Chondrocyte (in vitro differentiated cells): ENCODE results near the gene NFASC. TPM values are rescaled to one million over a fixed set of nuclear protein-coding genes. Genes with fewer than 3 reads are reported as not detected.

ENCODE experiments used
- DNase-seq: peaks from one replicate; pipeline ENCODE4 v3.0.0; 2021; ENCODE audit warnings: mixed read lengths, low spot score
- H3K27ac Mint-ChIP-seq: one replicate; pipeline ENCODE4 v1.8.0; 2021; ENCODE audit warnings: mild to moderate bottlenecking, moderate library complexity, mixed read lengths; ENCODE audit not compliant: unreplicated experiment
- H3K27me3 Mint-ChIP-seq: 2 replicates; pipeline ENCODE4 v1.8.0; 2021; ENCODE audit warnings: low read depth, mixed read lengths
- H3K36me3 Mint-ChIP-seq: 2 replicates; pipeline ENCODE4 v1.8.0; 2021; ENCODE audit warnings: low read depth, mixed read lengths
- H3K4me1 Mint-ChIP-seq: 2 replicates; pipeline ENCODE4 v1.8.0; 2021; ENCODE audit warnings: low read depth, mild to moderate bottlenecking, mixed read lengths
- H3K4me3 Mint-ChIP-seq: one replicate; pipeline ENCODE4 v1.8.0; 2021; ENCODE audit warnings: mild to moderate bottlenecking, moderate library complexity, mixed read lengths; ENCODE audit not compliant: unreplicated experiment
- H3K9me3 Mint-ChIP-seq: 2 replicates; pipeline ENCODE4 v1.8.0; 2021; ENCODE audit warnings: low read depth, mixed read lengths
- total RNA-seq: library from RNA; stranded (reverse); gene quantifications from 3 replicates; pipeline ENCODE4 v1.2.1, GENCODE V29; 2021
- TF ChIP-seq, protein P1 (sequence below): fragments of 200-600 bp; sonication (generic); IDR thresholded peaks from 2 replicates; pipeline ENCODE4 v1.5.0; 2021; ENCODE audit warnings: antibody characterized with exemption, mild to moderate bottlenecking, moderate library complexity

Gene NFASC
- total RNA-seq, 1 donor from 2014 or later = 0.20 TPM

DNA sequence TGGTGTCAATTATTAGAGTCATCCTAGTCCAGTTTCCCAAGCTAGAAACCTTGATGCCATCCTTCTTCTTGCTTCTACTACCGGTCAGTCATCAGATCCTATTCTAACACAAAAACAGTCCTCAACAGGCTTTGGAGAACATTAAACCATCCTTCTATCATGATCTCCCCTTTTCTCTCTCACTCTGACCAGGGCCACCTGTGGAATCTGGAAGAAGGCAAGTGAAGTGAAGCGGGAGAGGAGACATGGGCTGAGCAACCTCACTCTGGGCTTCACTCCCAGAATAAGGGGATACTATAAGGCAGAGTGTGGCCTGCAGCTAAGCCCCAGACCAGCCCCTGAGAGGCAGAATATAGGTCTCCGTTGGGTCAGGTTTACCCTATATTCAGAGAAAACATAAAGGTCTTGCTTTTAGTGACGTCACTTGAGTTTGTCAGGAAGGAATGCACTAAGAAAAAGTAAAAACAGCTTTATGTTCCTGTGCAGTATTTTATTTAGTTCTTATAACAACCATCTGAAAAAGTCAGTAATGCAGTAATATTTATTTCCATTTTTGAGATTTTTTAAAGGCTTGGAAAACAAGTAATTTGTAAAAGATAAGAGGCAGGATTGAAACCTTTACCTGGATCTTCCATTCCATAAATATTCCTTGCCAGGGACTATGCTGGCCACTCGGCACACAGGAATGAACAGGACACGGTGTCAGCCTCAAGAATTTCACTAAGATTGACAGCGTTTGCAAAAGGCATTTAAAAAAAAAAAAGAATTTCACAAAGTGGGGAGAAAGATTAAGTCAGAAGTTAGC is 61.3 kb downstream of the NFASC start:
- peaks cover 16% of the 10 kb centered on the region for H3K27me3 Mint-ChIP-seq
- no peaks in the 10 kb centered on the region for H3K9me3 Mint-ChIP-seq
- no peak for DNase-seq
- no peak overlapping the region for H3K4me3 Mint-ChIP-seq
- no peaks in the 10 kb centered on the region for H3K36me3 Mint-ChIP-seq
- H3K27ac Mint-ChIP-seq = no peak overlapping the region
- no peaks in the 10 kb centered on the region for H3K4me1 Mint-ChIP-seq
- TF ChIP-seq, protein P1, sequence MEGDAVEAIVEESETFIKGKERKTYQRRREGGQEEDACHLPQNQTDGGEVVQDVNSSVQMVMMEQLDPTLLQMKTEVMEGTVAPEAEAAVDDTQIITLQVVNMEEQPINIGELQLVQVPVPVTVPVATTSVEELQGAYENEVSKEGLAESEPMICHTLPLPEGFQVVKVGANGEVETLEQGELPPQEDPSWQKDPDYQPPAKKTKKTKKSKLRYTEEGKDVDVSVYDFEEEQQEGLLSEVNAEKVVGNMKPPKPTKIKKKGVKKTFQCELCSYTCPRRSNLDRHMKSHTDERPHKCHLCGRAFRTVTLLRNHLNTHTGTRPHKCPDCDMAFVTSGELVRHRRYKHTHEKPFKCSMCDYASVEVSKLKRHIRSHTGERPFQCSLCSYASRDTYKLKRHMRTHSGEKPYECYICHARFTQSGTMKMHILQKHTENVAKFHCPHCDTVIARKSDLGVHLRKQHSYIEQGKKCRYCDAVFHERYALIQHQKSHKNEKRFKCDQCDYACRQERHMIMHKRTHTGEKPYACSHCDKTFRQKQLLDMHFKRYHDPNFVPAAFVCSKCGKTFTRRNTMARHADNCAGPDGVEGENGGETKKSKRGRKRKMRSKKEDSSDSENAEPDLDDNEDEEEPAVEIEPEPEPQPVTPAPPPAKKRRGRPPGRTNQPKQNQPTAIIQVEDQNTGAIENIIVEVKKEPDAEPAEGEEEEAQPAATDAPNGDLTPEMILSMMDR = no peak

DNA sequence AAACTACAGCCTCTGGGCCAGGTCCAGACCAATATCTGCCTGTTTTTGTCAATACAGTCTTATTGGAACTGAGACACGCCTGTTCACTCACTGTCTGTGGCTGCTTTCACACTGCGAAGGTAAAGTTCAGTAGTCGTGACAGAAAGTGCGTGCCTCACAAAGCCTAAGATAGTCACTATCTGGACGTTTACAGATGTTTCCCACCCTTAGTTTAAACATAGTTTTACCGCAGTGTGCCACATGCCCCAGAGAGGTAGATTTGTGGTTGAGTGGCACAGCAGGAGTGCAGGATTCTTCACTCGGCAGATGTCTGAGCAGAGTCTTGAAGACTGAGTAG is 61.9 kb downstream of the NFASC start:
- Mint-ChIP-seq H3K27ac (no peak overlapping the region), H3K36me3 (no peaks in the 10 kb centered on the region), H3K4me1 (no peaks in the 10 kb centered on the region), H3K27me3 (peaks cover 19% of the 10 kb centered on the region), H3K4me3 (no peak overlapping the region), H3K9me3 (no peaks in the 10 kb centered on the region)
- no peak for DNase-seq
- TF ChIP-seq, protein P1 = no peak

DNA sequence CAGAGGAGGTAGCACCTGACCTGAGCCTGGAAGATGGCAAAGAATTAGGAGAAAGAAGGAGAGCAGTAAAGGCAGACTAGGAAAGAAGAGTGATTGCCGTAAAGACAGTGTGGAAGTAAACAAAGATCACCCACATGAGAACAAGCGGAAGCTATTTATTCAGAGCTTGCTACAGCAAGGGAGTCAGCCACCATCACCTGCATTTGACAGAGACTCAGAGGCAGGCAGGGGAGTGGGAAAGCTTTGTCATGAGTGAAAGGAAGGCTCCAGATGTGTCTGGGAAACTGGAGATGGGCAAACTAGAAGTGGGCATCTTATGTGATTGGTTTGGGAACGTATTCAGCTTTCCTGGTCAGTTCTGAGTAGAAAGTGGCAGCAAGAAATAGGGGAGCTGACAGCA is 64.5 kb downstream of the NFASC start:
- TF ChIP-seq, protein P1 = no peak
- no peaks in the 10 kb centered on the region for H3K9me3 Mint-ChIP-seq
- no peak overlapping the region for H3K27ac Mint-ChIP-seq
- H3K4me1 Mint-ChIP-seq = no peaks in the 10 kb centered on the region
- no peak for DNase-seq
- peaks cover 26% of the 10 kb centered on the region for H3K27me3 Mint-ChIP-seq
- H3K4me3 Mint-ChIP-seq = no peak overlapping the region
- H3K36me3 Mint-ChIP-seq = no peaks in the 10 kb centered on the region

- no peaks in the 10 kb centered on the region for H3K4me1 Mint-ChIP-seq
- no peak for DNase-seq
- H3K4me3 Mint-ChIP-seq = no peak overlapping the region
- TF ChIP-seq, protein P1 = no peak
- no peak overlapping the region for H3K27ac Mint-ChIP-seq
- H3K9me3 Mint-ChIP-seq = no peaks in the 10 kb centered on the region
- no peaks in the 10 kb centered on the region for H3K36me3 Mint-ChIP-seq
- H3K27me3 Mint-ChIP-seq = peaks cover 26% of the 10 kb centered on the region
These were observed 66.1 kb downstream of the NFASC start for GRCh38 chr1:204936765-204937164.

DNA sequence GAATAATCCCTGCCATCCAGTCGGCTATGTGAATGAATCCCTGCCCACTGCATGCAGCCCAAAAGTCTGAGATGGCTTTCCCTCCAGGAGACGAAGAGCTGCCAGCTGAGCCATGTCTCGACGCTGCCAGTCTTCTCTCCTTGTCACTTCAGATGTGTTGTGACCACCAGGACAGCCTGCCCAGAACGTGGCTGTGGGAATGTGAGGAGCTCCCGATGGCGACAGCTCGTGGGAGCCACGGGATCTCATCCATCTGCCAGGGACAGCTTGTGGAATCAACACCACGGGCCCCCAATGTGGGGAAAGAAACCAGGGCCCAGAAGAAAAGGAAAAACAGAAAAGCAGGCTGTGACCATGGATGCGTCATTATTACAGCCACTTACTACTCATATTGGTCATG is 67.2 kb downstream of the NFASC start:
- H3K9me3 Mint-ChIP-seq = no peaks in the 10 kb centered on the region
- no peak overlapping the region for H3K27ac Mint-ChIP-seq
- no peaks in the 10 kb centered on the region for H3K4me1 Mint-ChIP-seq
- DNase-seq = no peak
- no peaks in the 10 kb centered on the region for H3K36me3 Mint-ChIP-seq
- TF ChIP-seq, protein P1 = no peak
- H3K4me3 Mint-ChIP-seq = no peak overlapping the region
- H3K27me3 Mint-ChIP-seq = peaks cover 30% of the 10 kb centered on the region
